Karpas-422 (cell line): Measurements from ENCODE around the gene AFF3. TPM values are rescaled to one million over a fixed set of nuclear protein-coding genes. Genes with fewer than 3 reads are reported as not detected.
A peak's percentile ranks its signal among the peaks of the same experiment; 100 is the strongest.

Experiments used
- DNase-seq: peaks from one replicate; pipeline ENCODE4 v3.0.0-alpha.2; 2015
- H2AFZ ChIP-seq: fragments of 200-600 bp; sonication (generic); 2 replicates; pipeline ENCODE4 v1.6.1; 2014; ENCODE audit warnings: antibody characterized with exemption, low read length, mixed read lengths
- H3K27ac ChIP-seq: fragments of 200-600 bp; sonication (generic); 2 replicates; pipeline ENCODE4 v1.5.1; 2014; ENCODE audit warnings: mild to moderate bottlenecking, low read length, moderate library complexity
- H3K27me3 ChIP-seq: fragments of 200-600 bp; sonication (generic); 2 replicates; pipeline ENCODE4 v1.6.1; 2014; ENCODE audit warnings: low read length, mixed read lengths
- H3K36me3 ChIP-seq: fragments of 200-600 bp; sonication (generic); 2 replicates; pipeline ENCODE4 v1.6.1; 2014; ENCODE audit warnings: low read length, mixed read lengths; ENCODE audit not compliant: insufficient read depth
- H3K4me1 ChIP-seq: fragments of 200-600 bp; sonication (generic); 2 replicates; pipeline ENCODE4 v1.6.1; 2014; ENCODE audit warnings: mild to moderate bottlenecking, low read length, mixed read lengths
- H3K4me2 ChIP-seq: fragments of 200-600 bp; sonication (generic); 2 replicates; pipeline ENCODE4 v1.6.1; 2014; ENCODE audit warnings: low read length, low read depth, mild to moderate bottlenecking; ENCODE audit not compliant: poor library complexity, severe bottlenecking
- H3K4me3 ChIP-seq: fragments of 200-600 bp; sonication (generic); 2 replicates; pipeline ENCODE4 v1.5.1; 2014; ENCODE audit warnings: mild to moderate bottlenecking, antibody characterized with exemption, low read length, mixed read lengths
- H3K79me2 ChIP-seq: fragments of 200-600 bp; sonication (generic); 2 replicates; pipeline ENCODE4 v1.6.1; 2014; ENCODE audit warnings: mild to moderate bottlenecking, low read length, mixed read lengths
- H3K9ac ChIP-seq: fragments of 200-600 bp; sonication (generic); 2 replicates; pipeline ENCODE4 v1.6.0; 2014; ENCODE audit warnings: low read length
- H3K9me2 ChIP-seq: fragments of 200-600 bp; sonication (generic), shearing (Covaris generic); replicated peaks from 2 replicates; pipeline ENCODE4 v1.6.0; 2014; ENCODE audit warnings: mild to moderate bottlenecking, low read length, moderate library complexity; ENCODE audit not compliant: insufficient read depth
- H3K9me3 ChIP-seq: fragments of 300-700, 200-600 bp; sonication (generic); 2 replicates; pipeline ENCODE4 v1.6.1; 2014; ENCODE audit warnings: low read length, mixed read lengths
- H4K20me1 ChIP-seq: fragments of 200-600 bp; sonication (generic); 2 replicates; pipeline ENCODE4 v1.6.1; 2014; ENCODE audit warnings: mild to moderate bottlenecking, antibody characterized with exemption, low read length, low read depth; ENCODE audit not compliant: insufficient read depth
- total RNA-seq: library from RNA; depleted of rRNA; stranded (reverse); fragments of >200 nt; shearing (Covaris generic); gene quantifications from 2 replicates; pipeline ENCODE4 v1.2.3, GENCODE V29; 2014; ENCODE audit warnings: low replicate concordance

AFF3 gene
- total RNA-seq, 1 experiment from 2014 or later: 99.7 TPM

- Histone ChIP-seq H2AFZ (no peak overlapping the region), H3K27ac (no peak overlapping the region), H3K4me1 (no peaks in the 10 kb centered on the region), H3K4me3 (no peak overlapping the region), H3K9ac (no peak overlapping the region), H3K9me3 (no peaks in the 10 kb centered on the region), H4K20me1 (0 out of 2 replicates have a peak, but pooled peaks cover 3% of the 10 kb centered on the region), H3K27me3 (no peaks in the 10 kb centered on the region), H3K4me2 (no peak overlapping the region), H3K36me3 (no peaks in the 10 kb centered on the region), H3K9me2 (no peaks in the 10 kb centered on the region), H3K79me2 (no peaks in the 10 kb centered on the region)
- no peak for DNase-seq
These were observed 251.6 kb downstream of the AFF3 start for GRCh38 chr2:99890568-99891427.

- DNase-seq: no peak
- Histone ChIP-seq H3K4me3 (no peak overlapping the region), H4K20me1 (0 out of 2 replicates have a peak, but pooled peaks cover 3% of the 10 kb centered on the region), H3K9ac (no peak overlapping the region), H3K4me2 (no peak overlapping the region), H3K4me1 (peaks cover 3% of the 10 kb centered on the region), H3K9me3 (no peaks in the 10 kb centered on the region), H3K27ac (no peak overlapping the region), H3K9me2 (no peaks in the 10 kb centered on the region), H3K27me3 (no peaks in the 10 kb centered on the region), H3K36me3 (no peaks in the 10 kb centered on the region), H3K79me2 (no peaks in the 10 kb centered on the region), H2AFZ (no peak overlapping the region)
These were observed 253.8 kb downstream of the AFF3 start for GRCh38 chr2:99888617-99889016.

GRCh38 chr2:99886418-99886817, 256.0 kb downstream of the AFF3 start:
- DNase-seq: no peak
- H3K4me1 ChIP-seq: peaks cover 25% of the 10 kb centered on the region
- no peak overlapping the region for H2AFZ ChIP-seq
- H4K20me1 ChIP-seq: no peaks in the 10 kb centered on the region; the same call in 1 of the 2 replicates
- H3K9ac ChIP-seq: no peak overlapping the region
- no peaks in the 10 kb centered on the region for H3K36me3 ChIP-seq
- no peaks in the 10 kb centered on the region for H3K79me2 ChIP-seq
- H3K9me2 ChIP-seq: no peaks in the 10 kb centered on the region
- no peak overlapping the region for H3K4me2 ChIP-seq
- no peaks in the 10 kb centered on the region for H3K9me3 ChIP-seq
- no peak overlapping the region for H3K4me3 ChIP-seq
- H3K27me3 ChIP-seq: no peaks in the 10 kb centered on the region
- no peak overlapping the region for H3K27ac ChIP-seq

- Histone ChIP-seq H2AFZ (no peak overlapping the region), H3K9ac (no peak overlapping the region), H3K27me3 (no peaks in the 10 kb centered on the region), H3K4me2 (peak overlapping the region; percentile 58), H3K4me3 (no peak overlapping the region), H3K27ac (peak overlapping the region; percentile 65), H3K36me3 (no peaks in the 10 kb centered on the region), H3K9me2 (no peaks in the 10 kb centered on the region), H3K9me3 (no peaks in the 10 kb centered on the region), H4K20me1 (peaks cover 4% of the 10 kb centered on the region; the same call in 1 of the 2 replicates), H3K4me1 (peaks cover 51% of the 10 kb centered on the region), H3K79me2 (no peaks in the 10 kb centered on the region)
- DNase-seq: no peak
These were observed 259.0 kb downstream of the AFF3 start for GRCh38 chr2:99883358-99883757.

- H2AFZ ChIP-seq: no peak overlapping the region
These were observed 260.3 kb downstream of the AFF3 start for GRCh38 chr2:99881901-99882591.

GRCh38 chr2:99880964-99881294, 261.5 kb downstream of the AFF3 start:
- Histone ChIP-seq H4K20me1 (peaks cover 4% of the 10 kb centered on the region; the same call in 1 of the 2 replicates), H3K9ac (no peak overlapping the region), H3K27me3 (no peaks in the 10 kb centered on the region)

More at GRCh38 chr2:99881901-99882591, 260.3 kb downstream of the AFF3 start:
- H3K9me3 ChIP-seq: no peaks in the 10 kb centered on the region
- peak overlapping the region; percentile 36 for H3K9ac ChIP-seq
- H3K4me1 ChIP-seq: peaks cover 61% of the 10 kb centered on the region
- H3K79me2 ChIP-seq: no peaks in the 10 kb centered on the region; the same call in 1 of the 2 replicates
- H3K36me3 ChIP-seq: no peaks in the 10 kb centered on the region
- H3K4me2 ChIP-seq: peak overlapping the region; percentile 58
- peak overlapping the region; percentile 28 for H3K4me3 ChIP-seq
- H3K9me2 ChIP-seq: no peaks in the 10 kb centered on the region
- peak overlapping the region; percentile 65 for H3K27ac ChIP-seq
- no peaks in the 10 kb centered on the region for H3K27me3 ChIP-seq
- DNase-seq: peak; percentile 81
- peaks cover 4% of the 10 kb centered on the region; the same call in 1 of the 2 replicates for H4K20me1 ChIP-seq

GRCh38 chr2:99880148-99880963, 262.0 kb downstream of the AFF3 start:
- Histone ChIP-seq H3K9me2 (no peaks in the 10 kb centered on the region), H3K79me2 (no peaks in the 10 kb centered on the region; the same call in 1 of the 2 replicates), H3K9me3 (no peaks in the 10 kb centered on the region), H3K4me2 (no peak overlapping the region), H4K20me1 (peaks cover 4% of the 10 kb centered on the region; the same call in 1 of the 2 replicates), H3K27me3 (no peaks in the 10 kb centered on the region), H3K4me3 (no peak overlapping the region), H2AFZ (no peak overlapping the region), H3K4me1 (peaks cover 61% of the 10 kb centered on the region), H3K27ac (no peak overlapping the region), H3K36me3 (no peaks in the 10 kb centered on the region), H3K9ac (no peak overlapping the region)
- DNase-seq: no peak

More at GRCh38 chr2:99880964-99881294, 261.5 kb downstream of the AFF3 start:
- DNase-seq: no peak
- H3K4me3 ChIP-seq: no peak overlapping the region
- no peak overlapping the region for H3K27ac ChIP-seq
- no peak overlapping the region for H3K4me2 ChIP-seq
- no peak overlapping the region for H2AFZ ChIP-seq
- no peaks in the 10 kb centered on the region; the same call in 1 of the 2 replicates for H3K79me2 ChIP-seq
- H3K9me3 ChIP-seq: no peaks in the 10 kb centered on the region
- H3K9me2 ChIP-seq: no peaks in the 10 kb centered on the region
- peaks cover 61% of the 10 kb centered on the region for H3K4me1 ChIP-seq
- no peaks in the 10 kb centered on the region for H3K36me3 ChIP-seq
